Gastrocnemius medialis (tissue), 4 donors: ENCODE data around the gene PDHA2. TPM values are rescaled to one million over a fixed set of nuclear protein-coding genes. Genes with fewer than 3 reads are reported as not detected.

Experiments
- ATAC-seq, 2 donors: fragments of 150-250 bp; one replicate each; pipeline ENCODE4 v1.9.1; 2016
- DNase-seq, 2 donors: peaks; one replicate each; pipeline ENCODE4 v3.0.0-alpha.2; 2019
- H3K27ac ChIP-seq, 4 donors: fragments of 200-600 bp; sonication (generic); 1 replicate in 1 of 4; 2 replicates in 3 of 4; pipeline ENCODE4 v1.5.1; 2016 to 2018; ENCODE audit warnings: mild to moderate bottlenecking in 2 of 4, moderate library complexity in 1 of 4
- H3K27me3 ChIP-seq, 3 donors: fragments of 200-600 bp; sonication (generic) in 2 of 3; 1 replicate in 1 of 3; 2 replicates in 2 of 3; pipeline versions ENCODE4 v1.5.1 to v1.6.0; 2016 to 2019; ENCODE audit warnings: mild to moderate bottlenecking in 1 of 3, moderate library complexity in 1 of 3
- H3K36me3 ChIP-seq, 2 donors: fragments of 200-600 bp; sonication (generic) in 1 of 2; one replicate each; pipeline ENCODE4 v1.5.1; 2017 to 2018
- H3K4me1 ChIP-seq, 2 donors: fragments of 200-600 bp; sonication (generic) in 1 of 2; one replicate each; pipeline ENCODE4 v1.5.1; 2016 to 2017; ENCODE audit warnings: mild to moderate bottlenecking in 2 of 2
- H3K4me3 ChIP-seq, 4 donors: fragments of 200-600 bp; sonication (generic) in 3 of 4; 1 replicate in 1 of 4; 2 replicates in 3 of 4; pipeline ENCODE4 v1.5.1; 2016 to 2019; ENCODE audit warnings: mild to moderate bottlenecking in 2 of 4
- H3K9me3 ChIP-seq, 3 donors: fragments of 200-600 bp; sonication (generic) in 2 of 3; 1 replicate in 1 of 3; 2 replicates in 2 of 3; pipeline ENCODE4 v1.5.1; 2016 to 2019
- CTCF ChIP-seq, 5 experiments: fragments of 450-650 bp in 3 of 5; fragments of 200-600 bp in 2 of 5; sonication (generic) in 2 of 5; IDR thresholded peaks in 4 of 5; conservative IDR thresholded peaks in 1 of 5; 1 replicate in 4 of 5; 2 replicates in 1 of 5; pipeline ENCODE4 v1.5.1; 2016 to 2019; ENCODE audit warnings: antibody characterized with exemption in 5 of 5, mild to moderate bottlenecking in 3 of 5, moderate library complexity in 3 of 5
- POLR2A ChIP-seq, 2 donors: fragments of 450-650 bp; IDR thresholded peaks; one replicate each; pipeline ENCODE4 v1.6.1; 2017; ENCODE audit warnings: antibody characterized with exemption in 2 of 2, mild to moderate bottlenecking in 2 of 2, moderate library complexity in 2 of 2
- in situ Hi-C, 4 donors: fragments of 200-750 bp; cut with MboI; loops; one replicate each; pipeline versions ENCODE4 v1.15.0 to v1.8.0; 2017; ENCODE audit warnings: low sequenced_read_pairs in 4 of 4
- intact Hi-C: fragments of 100-400 bp; cut with DNase I; formaldehyde crosslinking; loops from one replicate; pipeline ENCODE4 v1.15.1; 2023; ENCODE audit warnings: low total_unique reads
- total RNA-seq, 4 donors: library from RNA; depleted of rRNA; stranded (reverse); fragments of >200 nt; gene quantifications; one replicate each; pipeline versions ENCODE4 v1.1.0 to v1.2.3, GENCODE V29; 2016

The PDHA2 gene
- total RNA-seq, 4 donors from 2014 or later, result not detected

GRCh38 chr4:95830651-95831050 is 9.2 kb upstream of the PDHA2 start:
- H3K9me3 ChIP-seq, result no peaks in the 10 kb centered on the region
- DNase-seq (no peak), ATAC-seq (no peak)
- H3K4me3 ChIP-seq, result no peak overlapping the region
- in situ Hi-C loops, result no loop called here
- no peaks in the 10 kb centered on the region for H3K27me3 ChIP-seq
- no peak overlapping the region for H3K27ac ChIP-seq
- intact Hi-C loops, result no loop called here
- no peaks in the 10 kb centered on the region for H3K36me3 ChIP-seq
- no peaks in the 10 kb centered on the region for H3K4me1 ChIP-seq
- TF ChIP-seq CTCF (IDR thresholded peaks at IDR 0.05 in 4 of 5, conservative IDR thresholded peaks at IDR 0.05 in 1 of 5) (no peak), POLR2A (IDR thresholded peaks at IDR 0.05) (no peak)

GRCh38 chr4:95831166-95831565 is 8.7 kb upstream of the PDHA2 start:
- intact Hi-C loops, result no loop called here
- Histone ChIP-seq H3K27me3 (no peaks in the 10 kb centered on the region), H3K9me3 (no peaks in the 10 kb centered on the region), H3K4me3 (no peak overlapping the region), H3K27ac (no peak overlapping the region), H3K36me3 (no peaks in the 10 kb centered on the region), H3K4me1 (no peaks in the 10 kb centered on the region)
- no peak for ATAC-seq
- DNase-seq, result no peak
- no peak for TF ChIP-seq CTCF (IDR thresholded peaks at IDR 0.05 in 4 of 5, conservative IDR thresholded peaks at IDR 0.05 in 1 of 5)
- no peak for TF ChIP-seq POLR2A (IDR thresholded peaks at IDR 0.05)
- in situ Hi-C loops, result no loop called here

DNA sequence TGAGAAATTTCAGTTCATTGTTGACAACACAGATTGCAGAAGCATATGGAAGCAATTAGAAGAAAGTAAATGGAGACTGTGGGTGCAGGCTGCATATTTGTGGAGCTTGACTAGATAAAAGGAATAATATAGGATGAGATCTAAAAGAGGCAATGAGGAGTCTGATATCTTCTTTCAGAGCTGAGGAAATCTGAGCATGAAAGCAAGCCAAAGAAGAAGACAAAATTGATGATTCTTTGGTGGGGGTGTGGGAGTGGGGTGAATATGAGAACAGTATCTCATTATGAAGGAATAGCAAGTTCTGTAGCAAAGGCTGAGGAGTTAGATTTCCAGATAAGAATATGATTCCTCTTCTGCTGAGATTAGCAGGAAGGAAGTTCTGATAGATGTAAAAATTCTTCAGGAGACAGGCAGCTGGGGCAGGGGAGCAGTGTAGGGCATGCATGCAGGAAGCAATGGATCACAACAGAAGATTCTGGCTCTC is 6.1 kb upstream of the PDHA2 start:
- in situ Hi-C loops, result no loop called here

GRCh38 chr4:95835672-95836071 is 4.2 kb upstream of the PDHA2 start:
- Histone ChIP-seq H3K27me3 (no peaks in the 10 kb centered on the region), H3K9me3 (no peaks in the 10 kb centered on the region), H3K36me3 (no peaks in the 10 kb centered on the region), H3K27ac (no peak overlapping the region), H3K4me3 (no peak overlapping the region), H3K4me1 (no peaks in the 10 kb centered on the region)
- ATAC-seq (no peak), DNase-seq (no peak)
- in situ Hi-C loops (no loop called here), intact Hi-C loops (no loop called here)
- TF ChIP-seq POLR2A (IDR thresholded peaks at IDR 0.05), result no peak
- no peak for TF ChIP-seq CTCF (IDR thresholded peaks at IDR 0.05 in 4 of 5, conservative IDR thresholded peaks at IDR 0.05 in 1 of 5)

More for the DNA sequence above, 6.1 kb upstream of the PDHA2 start:
- Histone ChIP-seq H3K27ac (no peak overlapping the region), H3K4me1 (no peaks in the 10 kb centered on the region), H3K27me3 (no peaks in the 10 kb centered on the region), H3K9me3 (no peaks in the 10 kb centered on the region), H3K4me3 (no peak overlapping the region), H3K36me3 (no peaks in the 10 kb centered on the region)
- ATAC-seq, result no peak
- TF ChIP-seq POLR2A (IDR thresholded peaks at IDR 0.05) (no peak), CTCF (IDR thresholded peaks at IDR 0.05 in 4 of 5, conservative IDR thresholded peaks at IDR 0.05 in 1 of 5) (no peak)
- no peak for DNase-seq
- intact Hi-C loops, result no loop called here

- ATAC-seq, result no peak
- in situ Hi-C loops (no loop called here), intact Hi-C loops (no loop called here)
- Histone ChIP-seq H3K27me3 (no peaks in the 10 kb centered on the region), H3K27ac (no peak overlapping the region), H3K4me1 (no peaks in the 10 kb centered on the region), H3K4me3 (no peak overlapping the region), H3K9me3 (no peaks in the 10 kb centered on the region), H3K36me3 (no peaks in the 10 kb centered on the region)
- no peak for DNase-seq
- no peak for TF ChIP-seq CTCF (IDR thresholded peaks at IDR 0.05 in 4 of 5, conservative IDR thresholded peaks at IDR 0.05 in 1 of 5)
- no peak for TF ChIP-seq POLR2A (IDR thresholded peaks at IDR 0.05)
Observed at GRCh38 chr4:95838192-95838591, 1.7 kb upstream of the PDHA2 start.
